WTC11 (cell line): ENCODE measurements around the gene PRR14. TPM values are rescaled to one million over a fixed set of nuclear protein-coding genes. Genes with fewer than 3 reads are reported as not detected.
A peak's percentile ranks its signal among the peaks of the same experiment; 100 is the strongest.

Experiments used
- ATAC-seq: fragments of 200-7000 bp; cut with Tn5 transposase; 2 replicates; pipeline ENCODE4 v1.10.0; 2021; ENCODE audit warnings: mild to moderate bottlenecking, moderate library complexity
- CTCF ChIA-PET: fragments of 300-600 bp; sonication (Branson Sonifier 250); formaldehyde crosslinking; loops from one replicate; lab custom pipeline; 2021; ENCODE audit warnings: antibody characterized with exemption; lab: Charles Lee
- POLR2A ChIA-PET: fragments of 350-600 bp; sonication (Branson Sonifier 250); formaldehyde crosslinking; loops from one replicate; lab custom pipeline; 2021; ENCODE audit warnings: antibody characterized with exemption; lab: Charles Lee
- DNase-seq: peaks from one replicate; pipeline ENCODE4 v3.0.0; 2021; ENCODE audit warnings: low spot score
- H3K27ac Mint-ChIP-seq: 2 replicates; pipeline ENCODE4 v1.8.0; 2021; ENCODE audit warnings: mixed read lengths
- H3K27me3 Mint-ChIP-seq: 2 replicates; pipeline ENCODE4 v1.8.0; 2021; ENCODE audit warnings: low read depth, mild to moderate bottlenecking, moderate library complexity, mixed read lengths
- H3K36me3 Mint-ChIP-seq: 2 replicates; pipeline ENCODE4 v1.8.0; 2021; ENCODE audit warnings: mixed read lengths
- H3K4me1 Mint-ChIP-seq: 2 replicates; pipeline ENCODE4 v1.8.0; 2022; ENCODE audit warnings: mixed read lengths
- H3K4me3 Mint-ChIP-seq: 2 replicates; pipeline ENCODE4 v1.8.0; 2021; ENCODE audit warnings: mild to moderate bottlenecking, moderate library complexity, mixed read lengths
- H3K9me3 Mint-ChIP-seq: 2 replicates; pipeline ENCODE4 v1.8.0; 2021; ENCODE audit warnings: mixed read lengths
- CBFB ChIP-seq: sonication (generic); formaldehyde crosslinking; IDR thresholded peaks from 2 replicates; pipeline ENCODE4 v1.8.1; 2022; ENCODE audit warnings: mild to moderate bottlenecking, low read depth, missing genetic modification reagents
- CREB1 ChIP-seq: sonication (generic); formaldehyde crosslinking; IDR thresholded peaks from 2 replicates; pipeline ENCODE4 v1.8.0; 2023; ENCODE audit warnings: mild to moderate bottlenecking, missing genetic modification reagents
- CTCF ChIP-seq: fragments of 200-600 bp; IDR thresholded peaks from 2 replicates; pipeline ENCODE4 v1.8.0; 2022; ENCODE audit warnings: antibody characterized with exemption
- E2F5 ChIP-seq: sonication (generic); formaldehyde crosslinking; IDR thresholded peaks from 2 replicates; pipeline ENCODE4 v1.8.1; 2022; ENCODE audit warnings: mild to moderate bottlenecking, moderate library complexity, missing genetic modification reagents
- ELF4 ChIP-seq: sonication (generic); formaldehyde crosslinking; IDR thresholded peaks from 2 replicates; pipeline ENCODE4 v1.8.1; 2022; ENCODE audit warnings: low read depth, mild to moderate bottlenecking, moderate library complexity, missing genetic modification reagents
- ERG ChIP-seq: fragments of 250-450 bp; sonication (Bioruptor Pico); IDR thresholded peaks from 2 replicates; pipeline ENCODE4 v1.8.0; 2021; ENCODE audit warnings: mild to moderate bottlenecking
- FOXJ3 ChIP-seq: sonication (generic); formaldehyde crosslinking; IDR thresholded peaks from 2 replicates; pipeline ENCODE4 v1.9.0; 2021; ENCODE audit warnings: missing genetic modification reagents, mild to moderate bottlenecking, borderline replicate concordance
- FOXK1 ChIP-seq: sonication (generic); formaldehyde crosslinking; IDR thresholded peaks from 2 replicates; pipeline ENCODE4 v1.8.0; 2022; ENCODE audit warnings: mild to moderate bottlenecking, moderate library complexity, missing genetic modification reagents
- GABPB1 ChIP-seq: sonication (generic); formaldehyde crosslinking; IDR thresholded peaks from 2 replicates; pipeline ENCODE4 v1.8.1; 2023; ENCODE audit warnings: mild to moderate bottlenecking, missing genetic modification reagents
- HMGA2 ChIP-seq: fragments of 250-450 bp; sonication (Bioruptor Pico); IDR thresholded peaks from 2 replicates; pipeline ENCODE4 v1.4.0; 2021; ENCODE audit warnings: mild to moderate bottlenecking, moderate library complexity
- JAZF1 ChIP-seq: fragments of 250-450 bp; sonication (Bioruptor Pico); IDR thresholded peaks from 2 replicates; pipeline ENCODE4 v1.9.0; 2021; ENCODE audit warnings: moderate library complexity, mild to moderate bottlenecking, inconsistent platforms
- MAX ChIP-seq: sonication (generic); formaldehyde crosslinking; IDR thresholded peaks from 2 replicates; pipeline ENCODE4 v1.8.0; 2022; ENCODE audit warnings: mild to moderate bottlenecking, missing genetic modification reagents
- MXD4 ChIP-seq: fragments of 250-450 bp; sonication (Bioruptor Pico); IDR thresholded peaks from 2 replicates; pipeline ENCODE4 v1.8.0; 2021; ENCODE audit warnings: mild to moderate bottlenecking, moderate library complexity, borderline replicate concordance
- NFATC4 ChIP-seq: fragments of 250-450 bp; sonication (Bioruptor Pico); IDR thresholded peaks from 2 replicates; pipeline ENCODE4 v1.9.0; 2021; ENCODE audit warnings: mild to moderate bottlenecking
- NFYB ChIP-seq: sonication (generic); formaldehyde crosslinking; conservative IDR thresholded peaks from 2 replicates; pipeline ENCODE4 v1.8.0; 2022; ENCODE audit warnings: low read depth, missing genetic modification reagents
- TCF7 ChIP-seq: sonication (generic); formaldehyde crosslinking; IDR thresholded peaks from 2 replicates; pipeline ENCODE4 v1.8.0; 2022; ENCODE audit warnings: mild to moderate bottlenecking, low read depth, missing genetic modification reagents, moderate library complexity
- ZBTB21 ChIP-seq: sonication (generic); formaldehyde crosslinking; IDR thresholded peaks from 2 replicates; pipeline ENCODE4 v1.8.1; 2023; ENCODE audit warnings: mild to moderate bottlenecking, missing genetic modification reagents, borderline replicate concordance
- ZNF121 ChIP-seq: sonication (generic); formaldehyde crosslinking; IDR thresholded peaks from 2 replicates; pipeline ENCODE4 v1.8.0; 2023; ENCODE audit warnings: missing genetic modification reagents
- ZNF138 ChIP-seq: sonication (generic); formaldehyde crosslinking; conservative IDR thresholded peaks from 2 replicates; pipeline ENCODE4 v1.8.1; 2022; ENCODE audit warnings: mild to moderate bottlenecking, moderate library complexity, missing genetic modification reagents
- ZNF219 ChIP-seq: sonication (generic); formaldehyde crosslinking; IDR thresholded peaks from 2 replicates; pipeline ENCODE4 v1.8.0; 2023; ENCODE audit warnings: missing genetic modification reagents, mild to moderate bottlenecking, borderline replicate concordance
- ZNF317 ChIP-seq: sonication (generic); formaldehyde crosslinking; IDR thresholded peaks from 2 replicates; pipeline ENCODE4 v1.8.1; 2023; ENCODE audit warnings: low read depth, mild to moderate bottlenecking, moderate library complexity, missing genetic modification reagents, borderline replicate concordance
- ZNF423 ChIP-seq: fragments of 250-450 bp; sonication (Bioruptor Pico); IDR thresholded peaks from 2 replicates; pipeline ENCODE4 v2.1.2; 2022; ENCODE audit warnings: mild to moderate bottlenecking, moderate library complexity
- ZNF512 ChIP-seq: sonication (generic); formaldehyde crosslinking; IDR thresholded peaks from 2 replicates; pipeline ENCODE4 v1.8.1; 2022; ENCODE audit warnings: missing genetic modification reagents, borderline replicate concordance
- total RNA-seq: library from RNA; stranded (reverse); gene quantifications from 3 replicates; pipeline ENCODE4 v1.2.3, GENCODE V29; 2021
- TF ChIP-seq, protein P1 (sequence below): sonication (generic); formaldehyde crosslinking; IDR thresholded peaks from 2 replicates; pipeline ENCODE4 v1.8.0; 2023; ENCODE audit warnings: missing genetic modification reagents
- TF ChIP-seq, protein P2 (sequence below): fragments of 250-450 bp; sonication (Bioruptor Pico); IDR thresholded peaks from 2 replicates; pipeline ENCODE4 v1.9.0; 2021; ENCODE audit warnings: mild to moderate bottlenecking

PRR14 gene
- total RNA-seq, 1 experiment from 2014 or later = 21.9 TPM

- TF ChIP-seq E2F5 (no peak), CBFB (CRISPR knock-in tag) (no peak)
Observed at GRCh38 chr16:30609002-30609925, 41.5 kb upstream of the PRR14 start (continued).

GRCh38 chr16:30609926-30610839 lies 40.6 kb upstream of the PRR14 start, which contains the start of gene ZNF689:
Gene ZNF689, minus strand, starts transcription at chr16:30610389. Its CDS starts 348 bp downstream, at chr16:30610041.
- peaks cover 3% of the 10 kb centered on the region; the same call in 1 of the 2 replicates for H3K4me1 Mint-ChIP-seq
- H3K27me3 Mint-ChIP-seq = no peaks in the 10 kb centered on the region; the same call in 1 of the 2 replicates
- peak within 1 kb of the TSS; percentile 84 for H3K4me3 Mint-ChIP-seq
- POLR2A ChIA-PET = interaction anchor here (0.6 to 2.3 kb wide), 15 partner anchors 8 to 269 kb away, joined by 3 to 14 read pairs (median 4); partner anchors contain the start of genes DCTPP1, ZNF688, ZNF747 and ZNF785
- H3K36me3 Mint-ChIP-seq = peaks cover 15% of the 10 kb centered on the region
- CTCF ChIA-PET = interaction anchor here (0.6 to 3.8 kb wide), 14 partner anchors 12 to 498 kb away, joined by 3 to 18 read pairs (median 4); partner anchors contain the start of genes DCTPP1 and PRR14
- no peaks in the 10 kb centered on the region for H3K9me3 Mint-ChIP-seq
- H3K27ac Mint-ChIP-seq = peak within 1 kb of the TSS; percentile 97
- ATAC-seq (peak; percentile 93), DNase-seq (peak; percentile 96)
- peak; percentile 48; the same call in 1 of the 2 replicates for TF ChIP-seq MAX
- TF ChIP-seq CTCF = no peak
- TF ChIP-seq FOXK1 = peak; percentile 55; the same call in 1 of the 2 replicates
- no peak for TF ChIP-seq ZNF423
- TF ChIP-seq FOXJ3 = no peak
- TF ChIP-seq ERG (CRISPR knock-in tag) = no peak
- no peak; the same call in 1 of the 2 replicates for TF ChIP-seq E2F5
- no peak for TF ChIP-seq ZNF121 (CRISPR knock-in tag)
- TF ChIP-seq ZNF317 (CRISPR knock-in tag) = no peak
- TF ChIP-seq TCF7 = no peak
- no peak for TF ChIP-seq NFATC4 (CRISPR knock-in tag)
- TF ChIP-seq ELF4 (CRISPR knock-in tag) = no peak
- TF ChIP-seq MXD4 (CRISPR knock-in tag) = no peak
- TF ChIP-seq HMGA2 (CRISPR knock-in tag) = 0 out of 2 replicates have a peak, but pooled peaks have one; percentile 7
- TF ChIP-seq CREB1 (CRISPR knock-in tag) = no peak; the same call in 1 of the 2 replicates
- TF ChIP-seq ZBTB21 (CRISPR knock-in tag) = no peak
- peak; percentile 100 for TF ChIP-seq NFYB (CRISPR knock-in tag)
- TF ChIP-seq, protein P1, sequence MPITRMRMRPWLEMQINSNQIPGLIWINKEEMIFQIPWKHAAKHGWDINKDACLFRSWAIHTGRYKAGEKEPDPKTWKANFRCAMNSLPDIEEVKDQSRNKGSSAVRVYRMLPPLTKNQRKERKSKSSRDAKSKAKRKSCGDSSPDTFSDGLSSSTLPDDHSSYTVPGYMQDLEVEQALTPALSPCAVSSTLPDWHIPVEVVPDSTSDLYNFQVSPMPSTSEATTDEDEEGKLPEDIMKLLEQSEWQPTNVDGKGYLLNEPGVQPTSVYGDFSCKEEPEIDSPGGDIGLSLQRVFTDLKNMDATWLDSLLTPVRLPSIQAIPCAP = no peak
- TF ChIP-seq, protein P2, sequence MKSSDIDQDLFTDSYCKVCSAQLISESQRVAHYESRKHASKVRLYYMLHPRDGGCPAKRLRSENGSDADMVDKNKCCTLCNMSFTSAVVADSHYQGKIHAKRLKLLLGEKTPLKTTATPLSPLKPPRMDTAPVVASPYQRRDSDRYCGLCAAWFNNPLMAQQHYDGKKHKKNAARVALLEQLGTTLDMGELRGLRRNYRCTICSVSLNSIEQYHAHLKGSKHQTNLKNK (CRISPR knock-in tag) = no peak
- TF ChIP-seq ZNF512 = no peak
- peak; percentile 64; the same call in 1 of the 2 replicates for TF ChIP-seq GABPB1 (CRISPR knock-in tag)
- 0 out of 2 replicates have a peak, but pooled peaks have one; percentile 7 for TF ChIP-seq ZNF219 (CRISPR knock-in tag)
- TF ChIP-seq ZNF138 = no peak
- TF ChIP-seq JAZF1 = no peak
